Epithelial cell of esophagus (primary cell): ENCODE data around the gene KRT34.
"Not testable (repeated sequence)": the region's sequence is repeated elsewhere in the genome, so short reads cannot be mapped to it uniquely, and the experiment has no call there.

ENCODE experiments used
- DNase-seq: peaks from one replicate; pipeline ENCODE4 v3.0.0; 2010; ENCODE audit warnings: low read depth
- H3K4me3 ChIP-seq: 2 replicates; pipeline ENCODE4 v1.5.1; 2011; ENCODE audit warnings: mild to moderate bottlenecking, low read length, control low read depth
- TF ChIP-seq, protein P1 (sequence below): IDR thresholded peaks from 2 replicates; pipeline ENCODE4 v1.5.1; 2011; ENCODE audit warnings: low read depth, mild to moderate bottlenecking, low read length, control low read depth, inconsistent platforms; ENCODE audit not compliant: insufficient read depth; ENCODE audit errors: missing control alignments

KRT34 gene

DNA sequence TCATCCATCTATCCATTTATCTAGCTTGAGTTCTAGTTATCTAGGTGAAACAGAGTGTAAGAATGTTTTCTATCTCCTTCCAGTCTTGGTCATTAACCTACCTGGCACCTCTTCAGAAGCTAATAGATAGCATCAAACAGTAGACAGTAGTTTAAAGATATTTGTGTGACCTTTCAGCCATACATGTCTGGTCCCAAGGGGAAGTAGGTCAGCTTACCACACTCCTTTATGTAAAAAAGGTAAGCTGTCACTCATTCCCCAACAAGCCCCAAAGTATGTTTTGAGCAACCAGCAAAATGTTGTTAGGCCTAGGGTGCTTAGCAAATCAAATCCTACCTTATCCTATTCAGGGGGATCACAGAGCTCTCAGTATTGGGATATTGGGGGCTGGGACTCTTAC is 16.0 kb downstream of the KRT34 start:
- TF ChIP-seq, protein P1, sequence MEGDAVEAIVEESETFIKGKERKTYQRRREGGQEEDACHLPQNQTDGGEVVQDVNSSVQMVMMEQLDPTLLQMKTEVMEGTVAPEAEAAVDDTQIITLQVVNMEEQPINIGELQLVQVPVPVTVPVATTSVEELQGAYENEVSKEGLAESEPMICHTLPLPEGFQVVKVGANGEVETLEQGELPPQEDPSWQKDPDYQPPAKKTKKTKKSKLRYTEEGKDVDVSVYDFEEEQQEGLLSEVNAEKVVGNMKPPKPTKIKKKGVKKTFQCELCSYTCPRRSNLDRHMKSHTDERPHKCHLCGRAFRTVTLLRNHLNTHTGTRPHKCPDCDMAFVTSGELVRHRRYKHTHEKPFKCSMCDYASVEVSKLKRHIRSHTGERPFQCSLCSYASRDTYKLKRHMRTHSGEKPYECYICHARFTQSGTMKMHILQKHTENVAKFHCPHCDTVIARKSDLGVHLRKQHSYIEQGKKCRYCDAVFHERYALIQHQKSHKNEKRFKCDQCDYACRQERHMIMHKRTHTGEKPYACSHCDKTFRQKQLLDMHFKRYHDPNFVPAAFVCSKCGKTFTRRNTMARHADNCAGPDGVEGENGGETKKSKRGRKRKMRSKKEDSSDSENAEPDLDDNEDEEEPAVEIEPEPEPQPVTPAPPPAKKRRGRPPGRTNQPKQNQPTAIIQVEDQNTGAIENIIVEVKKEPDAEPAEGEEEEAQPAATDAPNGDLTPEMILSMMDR, result no peak
- DNase-seq, result no peak
- H3K4me3 ChIP-seq, result no peak overlapping the region

DNA sequence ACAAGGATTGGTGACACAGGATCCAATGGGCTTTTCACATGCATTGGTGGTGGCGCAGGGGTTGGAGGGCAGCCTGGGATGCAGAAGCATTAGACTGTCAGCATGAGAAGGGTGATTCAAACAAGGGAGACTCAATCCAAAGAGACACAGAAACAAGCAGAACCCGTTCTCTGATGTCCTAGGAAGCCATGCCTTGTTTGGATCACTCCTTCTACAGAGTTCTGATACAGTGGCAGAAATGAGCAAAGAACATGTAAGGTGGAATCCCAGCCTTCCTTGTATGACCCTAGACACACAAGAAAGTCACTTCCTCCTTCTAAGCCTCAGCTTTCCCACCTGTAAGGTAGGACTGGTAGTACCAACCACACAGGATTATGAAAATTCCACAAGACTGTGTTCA is 18.2 kb downstream of the KRT34 start:
- no peak overlapping the region for H3K4me3 ChIP-seq
- TF ChIP-seq, protein P1, result no peak
- DNase-seq, result peak; percentile 61

DNA sequence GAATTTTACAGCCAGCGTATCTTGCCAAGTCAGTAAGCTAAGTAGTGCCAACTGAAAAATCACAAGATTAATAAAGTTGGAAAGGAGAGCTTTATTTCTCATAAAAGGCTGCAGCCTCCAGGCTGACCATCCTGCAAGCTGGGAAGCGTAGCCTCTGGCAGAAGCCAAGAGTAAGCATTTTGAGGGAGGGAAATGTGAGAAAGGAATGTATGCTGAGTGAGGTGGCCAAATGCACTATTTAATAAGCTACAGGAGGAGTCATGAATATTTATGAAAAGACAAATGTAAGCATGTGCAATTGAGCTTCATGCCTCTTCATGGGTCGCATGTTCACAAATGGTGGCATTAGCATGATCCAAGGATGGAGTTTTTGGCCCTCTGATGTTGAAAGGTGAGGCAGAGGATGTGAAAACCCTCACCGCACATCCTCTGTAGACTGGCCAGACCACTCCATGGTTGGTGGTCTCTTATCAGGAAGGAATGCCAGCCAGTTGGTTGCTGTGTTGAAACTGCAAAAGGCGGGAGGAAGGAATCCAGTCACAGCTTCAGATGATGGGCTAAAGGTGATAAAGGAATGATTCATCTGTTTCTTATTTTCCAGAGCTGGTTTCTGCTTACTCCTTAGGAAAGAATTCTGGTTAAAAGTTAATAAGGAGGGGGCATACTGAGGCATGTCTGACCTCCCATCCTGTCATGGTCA is 21.7 kb downstream of the KRT34 start:
- TF ChIP-seq, protein P1, result no peak
- no peak overlapping the region for H3K4me3 ChIP-seq
- DNase-seq, result peak; percentile 79

DNA sequence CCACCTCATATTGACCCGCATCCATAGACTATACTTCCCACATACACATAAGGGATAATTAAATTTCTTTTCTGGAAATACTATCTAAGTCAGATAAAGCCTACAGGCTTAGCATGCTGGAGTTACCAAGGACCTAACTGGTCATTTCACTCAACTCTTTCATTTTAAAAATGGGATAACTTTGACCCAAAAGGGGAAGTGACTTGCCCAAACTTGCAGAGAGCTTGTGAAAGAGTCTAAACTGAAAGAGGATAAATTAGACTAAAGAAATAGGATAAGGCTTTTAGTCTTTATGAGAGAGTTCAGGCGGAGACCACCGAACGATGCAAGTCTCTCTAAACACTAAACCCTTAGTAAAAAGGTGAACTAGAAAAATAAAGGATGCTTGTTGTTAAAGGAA is 27.6 kb downstream of the KRT34 start:
- DNase-seq, result no peak
- TF ChIP-seq, protein P1, result no peak
- no peak overlapping the region for H3K4me3 ChIP-seq

DNA sequence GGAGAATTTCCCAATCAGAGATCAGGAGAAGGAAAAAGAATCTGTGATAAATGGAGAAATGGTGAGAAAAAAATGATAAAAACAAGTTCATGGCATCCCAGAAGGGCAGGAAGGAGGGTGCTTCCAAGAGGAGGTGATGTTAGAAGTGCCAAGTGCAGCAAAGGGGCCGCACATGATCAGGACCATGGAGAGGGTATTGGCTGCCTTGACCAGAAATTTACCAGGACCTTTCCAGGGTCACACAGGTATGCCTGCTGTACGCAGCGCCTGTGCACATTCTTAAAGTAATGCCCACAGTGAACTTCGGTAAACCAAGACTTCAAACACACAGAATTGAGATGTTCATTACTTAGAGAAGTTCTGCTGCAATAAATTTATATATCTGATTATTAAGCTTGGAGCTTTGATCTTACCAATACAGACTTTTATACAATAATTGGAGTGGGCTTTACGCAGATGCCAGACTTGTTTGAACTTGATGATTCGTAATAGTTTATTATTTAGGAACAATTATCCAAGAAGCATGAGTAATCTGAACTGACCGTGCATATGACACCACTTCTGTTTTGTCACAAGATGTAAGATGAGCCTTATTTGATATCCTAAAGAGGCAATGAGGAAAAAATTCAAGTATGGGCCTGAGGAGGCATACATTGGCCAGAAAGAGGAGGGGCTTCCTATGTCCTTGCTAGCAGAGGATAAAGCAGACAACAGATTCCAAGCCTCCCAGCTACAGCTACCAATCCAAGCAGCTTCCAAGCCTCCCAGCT is 29.3 kb downstream of the KRT34 start:
- H3K4me3 ChIP-seq, result no peak overlapping the region
- peak; percentile 90 for DNase-seq
- TF ChIP-seq, protein P1, result no peak

DNA sequence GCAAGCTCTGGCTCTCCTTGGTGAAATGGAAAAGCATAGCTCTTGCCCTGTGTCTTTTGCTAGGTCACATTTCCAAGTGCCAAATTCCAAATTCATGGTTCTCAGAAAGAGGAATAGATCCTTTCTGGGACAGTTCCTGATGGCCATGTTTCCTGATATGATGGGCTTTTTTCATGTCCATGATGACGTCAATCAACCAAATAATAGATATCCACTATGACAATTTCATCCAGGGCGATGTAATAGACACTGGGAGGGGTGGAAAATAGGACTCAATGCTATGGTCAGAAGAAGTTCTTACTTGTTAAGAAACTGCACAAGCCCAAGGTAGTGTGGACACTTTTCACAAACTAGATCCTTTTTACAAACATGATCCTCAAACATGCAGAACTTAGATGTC is 30.9 kb downstream of the KRT34 start:
- H3K4me3 ChIP-seq, result no peak overlapping the region
- TF ChIP-seq, protein P1, result no peak
- no peak for DNase-seq

DNA sequence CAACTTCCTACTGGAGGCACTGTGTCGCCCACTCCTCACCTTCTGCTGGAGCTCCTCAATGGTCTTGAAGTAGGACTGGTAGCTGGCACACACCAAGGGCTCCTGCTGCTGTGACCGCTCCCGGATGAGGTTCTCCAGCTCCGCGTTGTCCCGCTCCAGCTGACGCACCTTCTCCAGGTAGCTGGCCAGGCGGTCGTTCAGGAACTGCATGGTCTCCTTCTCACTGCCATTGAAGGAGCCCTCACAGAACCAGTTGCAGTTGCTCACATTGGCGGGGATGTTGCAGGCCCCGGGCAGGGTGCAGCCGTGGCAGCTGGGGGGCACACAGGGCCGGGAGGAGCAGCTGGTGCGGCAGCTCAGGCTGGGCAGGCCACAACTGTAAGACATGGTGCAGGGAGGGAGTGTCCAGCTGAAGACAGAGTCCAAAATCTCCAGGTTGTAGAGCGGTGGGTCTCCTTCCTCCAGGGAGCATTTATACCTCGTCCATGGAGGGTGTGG is 31.7 kb downstream of the KRT34 start, which contains the start of gene KRT33A:
KRT33A (minus strand) TSS at position 448 of the 498 bp plus-strand sequence; CDS start at position 387, 61 bp downstream.
- DNase-seq, H3K4me3 ChIP-seq: not testable (repeated sequence)
